Uterus (tissue), 4 donors: ENCODE measurements around the gene MAP3K12. TPM values are rescaled to one million over a fixed set of nuclear protein-coding genes. Genes with fewer than 3 reads are reported as not detected.

Source experiments
- DNase-seq, 2 donors: peaks; one replicate each; pipeline ENCODE4 v3.0.0-alpha.2; 2019 to 2020
- H3K27ac ChIP-seq, 2 donors: fragments of 200-600 bp; sonication (generic); 1 replicate in 1 of 2; 2 replicates in 1 of 2; pipeline ENCODE4 v1.5.1; 2016 to 2018
- H3K27me3 ChIP-seq, 2 donors: fragments of 200-600 bp; sonication (generic); one replicate each; pipeline ENCODE4 v1.5.1; 2018 to 2019; ENCODE audit warnings: control low read depth in 1 of 2
- H3K36me3 ChIP-seq, 2 donors: fragments of 200-600 bp; sonication (generic); one replicate each; pipeline ENCODE4 v1.5.1; 2019; ENCODE audit warnings: control low read depth in 1 of 2
- H3K4me1 ChIP-seq, 2 donors: fragments of 200-600 bp; sonication (generic); one replicate each; pipeline ENCODE4 v1.5.1; 2018 to 2019; ENCODE audit warnings: control low read depth in 1 of 2
- H3K4me3 ChIP-seq, 2 donors: fragments of 200-600 bp; sonication (generic); 1 replicate in 1 of 2; 2 replicates in 1 of 2; pipeline ENCODE4 v1.5.1; 2018 to 2019; ENCODE audit warnings: mild to moderate bottlenecking in 1 of 2
- H3K9me3 ChIP-seq, 2 donors: fragments of 200-600 bp; sonication (generic); one replicate each; pipeline ENCODE4 v1.5.1; 2019; ENCODE audit warnings: control low read depth in 1 of 2
- POLR2A ChIP-seq, 2 donors: fragments of 450-650 bp; IDR thresholded peaks; one replicate each; pipeline ENCODE4 v1.6.1; 2016; ENCODE audit warnings: antibody characterized with exemption in 2 of 2, mild to moderate bottlenecking in 1 of 2, moderate library complexity in 1 of 2
- intact Hi-C: fragments of 100-400 bp; cut with DNase I; formaldehyde crosslinking; loops from one replicate; pipeline ENCODE4 v1.15.1; 2023; ENCODE audit warnings: low total_unique reads
- total RNA-seq, 4 donors: library from RNA; depleted of rRNA in 3 of 4; stranded (reverse); fragments of >200 nt in 3 of 4; gene quantifications; one replicate each; pipeline versions ENCODE4 v1.1.0 to v1.2.4, GENCODE V29; 2014 to 2023
- TF ChIP-seq, protein P1 (sequence below), 4 experiments: fragments of 200-600 bp in 2 of 4; fragments of 450-650 bp in 2 of 4; sonication (generic) in 2 of 4; IDR thresholded peaks; one replicate each; pipeline ENCODE4 v1.5.1; 2016 to 2019; ENCODE audit warnings: antibody characterized with exemption in 4 of 4, mild to moderate bottlenecking in 2 of 4, moderate library complexity in 1 of 4
- donor health status: DM: yes; HTN: yes; CAD: no.

The MAP3K12 gene
- total RNA-seq, 4 donors from 2014 or later, result 13.8 to 65.8 (median 34.7) TPM

DNA sequence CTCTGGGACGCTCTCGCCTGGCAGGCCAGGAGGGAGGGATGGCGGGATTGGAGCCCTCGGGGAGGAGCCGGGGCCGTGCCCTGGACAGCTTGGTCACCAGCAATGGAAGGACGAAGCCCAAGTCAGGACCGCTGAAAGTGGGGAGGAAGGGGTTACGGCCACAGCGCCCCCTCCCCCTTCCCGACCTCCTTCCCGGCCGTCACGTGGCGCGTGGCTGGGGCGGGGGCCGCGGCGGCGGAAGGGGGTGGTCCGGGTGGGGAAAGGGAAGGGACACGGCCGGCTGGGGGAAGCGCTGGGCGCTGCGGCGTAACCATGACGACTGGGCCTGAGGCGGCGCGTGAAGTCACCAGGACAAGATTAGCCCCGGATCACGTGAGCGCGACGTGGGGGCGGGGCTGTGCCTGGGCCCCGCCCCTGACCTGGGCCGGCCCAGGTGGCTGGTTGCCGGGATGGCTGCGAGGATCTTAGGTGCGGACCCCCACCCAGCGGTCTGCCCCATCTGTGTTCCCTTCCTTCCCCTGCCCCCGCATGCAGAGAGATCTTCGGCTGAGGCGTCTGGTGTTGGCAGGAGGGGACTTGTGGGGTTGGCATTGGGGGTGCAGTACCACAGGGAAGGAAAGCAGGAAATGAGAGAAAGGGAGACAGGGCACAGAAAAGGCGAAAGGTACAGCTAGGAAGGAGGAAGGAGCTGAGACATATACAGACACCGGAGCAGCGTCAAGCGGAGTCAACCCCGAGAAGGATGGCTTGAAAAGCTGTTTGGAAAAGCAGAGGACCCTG lies 6.2 kb downstream of the MAP3K12 start:
- peaks cover 0 to 5% of the 10 kb centered on the region in 2 donors for H3K4me1 ChIP-seq
- TF ChIP-seq, protein P1, sequence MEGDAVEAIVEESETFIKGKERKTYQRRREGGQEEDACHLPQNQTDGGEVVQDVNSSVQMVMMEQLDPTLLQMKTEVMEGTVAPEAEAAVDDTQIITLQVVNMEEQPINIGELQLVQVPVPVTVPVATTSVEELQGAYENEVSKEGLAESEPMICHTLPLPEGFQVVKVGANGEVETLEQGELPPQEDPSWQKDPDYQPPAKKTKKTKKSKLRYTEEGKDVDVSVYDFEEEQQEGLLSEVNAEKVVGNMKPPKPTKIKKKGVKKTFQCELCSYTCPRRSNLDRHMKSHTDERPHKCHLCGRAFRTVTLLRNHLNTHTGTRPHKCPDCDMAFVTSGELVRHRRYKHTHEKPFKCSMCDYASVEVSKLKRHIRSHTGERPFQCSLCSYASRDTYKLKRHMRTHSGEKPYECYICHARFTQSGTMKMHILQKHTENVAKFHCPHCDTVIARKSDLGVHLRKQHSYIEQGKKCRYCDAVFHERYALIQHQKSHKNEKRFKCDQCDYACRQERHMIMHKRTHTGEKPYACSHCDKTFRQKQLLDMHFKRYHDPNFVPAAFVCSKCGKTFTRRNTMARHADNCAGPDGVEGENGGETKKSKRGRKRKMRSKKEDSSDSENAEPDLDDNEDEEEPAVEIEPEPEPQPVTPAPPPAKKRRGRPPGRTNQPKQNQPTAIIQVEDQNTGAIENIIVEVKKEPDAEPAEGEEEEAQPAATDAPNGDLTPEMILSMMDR (IDR thresholded peaks at IDR 0.05), result no peak
- peak; percentile 64 to 81 for TF ChIP-seq POLR2A (IDR thresholded peaks at IDR 0.05)
- H3K9me3 ChIP-seq, result no peaks in the 10 kb centered on the region
- H3K27ac ChIP-seq, result peak overlapping the region; percentile 90 to 92
- H3K27me3 ChIP-seq, result no peaks in the 10 kb centered on the region
- H3K4me3 ChIP-seq, result peak overlapping the region; percentile 51 to 67
- intact Hi-C loops, result no loop called here
- H3K36me3 ChIP-seq, result no peaks in the 10 kb centered on the region
- DNase-seq, result peak; percentile 93 to 94

DNA sequence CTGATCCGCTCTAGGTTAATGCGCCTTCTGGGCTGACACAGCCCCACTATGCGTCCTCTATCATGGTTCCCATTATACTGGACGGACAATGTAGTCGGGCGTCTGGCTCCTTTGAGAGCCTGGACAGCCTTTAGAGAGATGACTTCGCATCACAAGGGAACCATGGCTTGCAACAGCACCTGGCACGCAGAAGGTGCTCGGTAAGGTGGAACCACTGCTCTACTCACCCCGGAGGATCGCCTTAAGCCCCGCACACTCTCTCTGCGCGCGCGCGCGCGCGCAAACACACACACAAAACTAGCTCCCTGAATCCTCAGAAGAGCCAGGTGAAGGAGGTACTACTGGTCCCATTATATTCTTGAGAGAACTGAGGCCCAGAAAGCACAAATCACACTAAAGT lies 7.1 kb downstream of the MAP3K12 start:
- TF ChIP-seq POLR2A (IDR thresholded peaks at IDR 0.05), result no peak
- TF ChIP-seq, protein P1 (IDR thresholded peaks at IDR 0.05), result no peak
- H3K9me3 ChIP-seq, result no peaks in the 10 kb centered on the region
- H3K4me3 ChIP-seq, result peak overlapping the region in 1 of 2 donors; percentile 67
- DNase-seq, result peak in 1 of 2 donors; percentile 23
- H3K4me1 ChIP-seq, result peaks cover 0 to 5% of the 10 kb centered on the region in 2 donors
- intact Hi-C loops, result no loop called here
- peak overlapping the region; percentile 90 to 92 for H3K27ac ChIP-seq
- no peaks in the 10 kb centered on the region for H3K36me3 ChIP-seq
- no peaks in the 10 kb centered on the region for H3K27me3 ChIP-seq

DNA sequence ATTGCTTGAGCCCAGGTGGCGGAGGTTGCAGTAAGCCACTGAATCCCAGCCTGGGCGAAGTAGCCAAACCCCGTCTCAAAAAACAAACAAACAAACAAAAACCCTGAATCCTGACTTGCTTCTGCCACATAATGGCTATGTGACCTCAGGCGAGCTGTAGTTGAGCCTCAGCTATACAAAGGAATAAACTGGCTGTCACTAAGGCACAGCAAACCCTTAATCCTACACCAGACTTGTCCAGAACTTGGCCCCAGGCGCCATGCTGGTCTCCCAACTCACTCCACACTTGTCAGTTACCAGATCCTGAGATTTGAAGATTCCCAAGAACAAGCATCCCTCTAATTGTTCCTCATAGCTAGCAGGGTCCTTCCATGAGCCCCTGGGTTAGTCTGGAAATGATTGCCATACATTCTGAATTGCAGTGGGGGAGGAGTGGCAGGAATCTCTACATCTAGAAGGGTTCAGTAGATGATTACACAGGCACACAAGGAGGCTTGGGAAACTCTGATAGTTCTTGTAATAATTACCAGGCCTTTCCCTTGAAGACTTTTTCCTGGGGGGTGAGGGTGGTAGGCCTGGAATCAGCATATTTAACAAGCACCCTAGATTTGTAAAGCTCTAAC lies 9.9 kb downstream of the MAP3K12 start:
- no peak for DNase-seq
- Histone ChIP-seq H3K27me3 (no peaks in the 10 kb centered on the region), H3K9me3 (no peaks in the 10 kb centered on the region), H3K4me3 (no peak overlapping the region), H3K36me3 (no peaks in the 10 kb centered on the region), H3K4me1 (peaks cover 0 to 5% of the 10 kb centered on the region in 2 donors), H3K27ac (no peak overlapping the region)
- no peak for TF ChIP-seq POLR2A (IDR thresholded peaks at IDR 0.05)
- TF ChIP-seq, protein P1 (IDR thresholded peaks at IDR 0.05), result no peak
- intact Hi-C loops, result no loop called here

DNA sequence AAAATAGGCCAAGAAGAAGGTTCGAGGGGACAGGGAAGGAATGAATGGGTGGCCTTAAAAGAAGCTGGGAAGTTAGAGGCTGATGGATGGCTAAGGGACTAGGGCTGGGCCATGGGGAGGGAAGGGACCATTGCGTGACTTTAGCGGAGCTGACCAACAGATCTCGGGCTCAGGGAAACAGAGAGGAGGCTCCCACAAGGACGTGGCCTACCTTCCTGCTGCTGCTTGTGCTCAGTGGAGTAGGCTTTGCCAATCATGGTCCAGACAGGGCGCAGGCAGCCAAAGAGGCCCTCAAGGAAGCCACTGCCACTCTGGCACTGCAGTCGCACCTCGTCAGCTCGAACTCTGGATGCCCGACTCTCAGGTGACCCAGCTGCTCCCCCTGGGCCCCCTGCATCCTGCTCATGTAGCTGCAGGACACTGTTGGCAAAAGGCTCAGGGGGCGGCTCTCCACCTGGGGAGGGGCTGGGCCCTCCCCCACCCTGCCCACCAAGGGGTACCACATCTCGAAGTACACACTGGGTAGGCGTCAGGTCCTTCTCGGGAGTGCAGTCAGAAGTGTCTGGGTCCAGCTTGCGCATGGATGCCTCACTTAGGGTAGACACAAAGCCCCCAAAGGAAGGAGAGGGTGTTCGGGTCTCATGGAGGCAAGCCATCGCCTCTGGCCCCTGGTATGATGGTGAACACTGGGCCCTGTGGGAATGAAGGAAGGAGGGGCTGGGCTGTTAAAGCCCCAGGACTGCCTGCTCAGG lies 12.3 kb downstream of the MAP3K12 start:
- Histone ChIP-seq H3K27me3 (no peaks in the 10 kb centered on the region), H3K27ac (no peak overlapping the region), H3K9me3 (no peaks in the 10 kb centered on the region), H3K36me3 (no peaks in the 10 kb centered on the region), H3K4me1 (no peaks in the 10 kb centered on the region), H3K4me3 (no peak overlapping the region)
- peak in 1 of 2 donors; percentile 17 for DNase-seq
- TF ChIP-seq, protein P1 (IDR thresholded peaks at IDR 0.05), result no peak
- TF ChIP-seq POLR2A (IDR thresholded peaks at IDR 0.05), result no peak
- intact Hi-C loops, result no loop called here
